ENCODE results near the gene SLC34A3.
A peak's percentile ranks its signal among the peaks of the same experiment; 100 is the strongest.
"Not testable (repeated sequence)": the region's sequence is repeated elsewhere in the genome, so short reads cannot be mapped to it uniquely, and the experiment has no call there.

The SLC34A3 gene

GRCh38 chr9:137231372-137232039 lies 805 bp downstream of the SLC34A3 start:
- no peak for DNase-seq

- no peak for DNase-seq
Measured at GRCh38 chr9:137232101-137232500, 1.4 kb downstream of the SLC34A3 start.

GRCh38 chr9:137232510-137232909 lies 1.8 kb downstream of the SLC34A3 start:
- no peak for DNase-seq

GRCh38 chr9:137233143-137233980 lies 2.7 kb downstream of the SLC34A3 start:
- no peak for DNase-seq

GRCh38 chr9:137234055-137234697 lies 3.5 kb downstream of the SLC34A3 start:
- no peak for DNase-seq

- no peak for DNase-seq
Measured at GRCh38 chr9:137234758-137235423, 4.2 kb downstream of the SLC34A3 start.

- no peak for DNase-seq
Measured at GRCh38 chr9:137235424-137236237, 4.9 kb downstream of the SLC34A3 start.

GRCh38 chr9:137236238-137236935 lies 5.7 kb downstream of the SLC34A3 start:
- DNase-seq = peak; percentile 39 to 89

GRCh38 chr9:137236936-137237421 lies 6.3 kb downstream of the SLC34A3 start:
- no peak for DNase-seq

GRCh38 chr9:137237759-137238726 lies 7.3 kb downstream of the SLC34A3 start:
- DNase-seq = peak; percentile 35 to 67

- not testable (repeated sequence) for DNase-seq
Measured at GRCh38 chr9:137239541-137240200, 9.0 kb downstream of the SLC34A3 start.

- DNase-seq = peak in 1 of 2 experiments; percentile 72
Measured at GRCh38 chr9:137240318-137240840, 9.7 kb downstream of the SLC34A3 start.

- peak; percentile 98 for DNase-seq
Measured at GRCh38 chr9:137240841-137241489, 10.3 kb downstream of the SLC34A3 start, which contains the start of gene TUBB4B. TUBB4B (plus strand) TSS chr9:137241287; CDS start chr9:137241361, 74 bp downstream.

GRCh38 chr9:137241490-137242268 lies 11.0 kb downstream of the SLC34A3 start:
- no peak for DNase-seq

GRCh38 chr9:137242269-137243203 lies 11.8 kb downstream of the SLC34A3 start:
- no peak for DNase-seq

GRCh38 chr9:137243266-137243625 lies 12.5 kb downstream of the SLC34A3 start:
- DNase-seq = not testable (repeated sequence)

Measured in NCI-H526 (cell line).